CD4-positive, alpha-beta T cell treated with Interleukin-4 for 1 hour (primary cell): Measurements from ENCODE around the gene TMEM131.
A peak's percentile ranks its signal among the peaks of the same experiment; 100 is the strongest.
"Not testable (repeated sequence)": the region's sequence is repeated elsewhere in the genome, so short reads cannot be mapped to it uniquely, and the experiment has no call there.

Source experiments
- DNase-seq, 2 donors: peaks; one replicate each; pipeline ENCODE4 v3.0.0-alpha.2; 2020 to 2022

Gene TMEM131

GRCh38 chr2:97718051-97718882 is 277.5 kb downstream of the TMEM131 start:
- peak; percentile 68 to 76 for DNase-seq

- no peak for DNase-seq
Observed at GRCh38 chr2:97717613-97717995, 278.1 kb downstream of the TMEM131 start.

- no peak for DNase-seq
Observed at GRCh38 chr2:97716695-97717612, 278.8 kb downstream of the TMEM131 start.

GRCh38 chr2:97715951-97716694 is 279.6 kb downstream of the TMEM131 start:
- no peak for DNase-seq

- DNase-seq: no peak
Observed at GRCh38 chr2:97714950-97715652, 280.6 kb downstream of the TMEM131 start.

- DNase-seq: no peak
Observed at GRCh38 chr2:97714084-97714949, 281.4 kb downstream of the TMEM131 start.

GRCh38 chr2:97713296-97714083 is 282.3 kb downstream of the TMEM131 start, which contains the start of gene ZAP70:
Gene ZAP70 (plus strand): TSS chr2:97713576. CDS start chr2:97724037, 10,461 bp downstream.
- DNase-seq: peak; percentile 52 to 75

- DNase-seq: peak; percentile 14 to 43
Observed at GRCh38 chr2:97712693-97713295, 283.0 kb downstream of the TMEM131 start.

- DNase-seq: not testable (repeated sequence)
Observed at GRCh38 chr2:97712175-97712574, 283.6 kb downstream of the TMEM131 start.

GRCh38 chr2:97711394-97711711 is 284.4 kb downstream of the TMEM131 start:
- DNase-seq: no peak

GRCh38 chr2:97708608-97709007 is 287.1 kb downstream of the TMEM131 start:
- no peak for DNase-seq

GRCh38 chr2:97708048-97708380 is 287.7 kb downstream of the TMEM131 start:
- no peak for DNase-seq

- no peak for DNase-seq
Observed at GRCh38 chr2:97707362-97708047, 288.2 kb downstream of the TMEM131 start.

GRCh38 chr2:97706708-97707345 is 288.9 kb downstream of the TMEM131 start:
- DNase-seq: no peak
